ENCODE results near the gene PHKG2.

DNA sequence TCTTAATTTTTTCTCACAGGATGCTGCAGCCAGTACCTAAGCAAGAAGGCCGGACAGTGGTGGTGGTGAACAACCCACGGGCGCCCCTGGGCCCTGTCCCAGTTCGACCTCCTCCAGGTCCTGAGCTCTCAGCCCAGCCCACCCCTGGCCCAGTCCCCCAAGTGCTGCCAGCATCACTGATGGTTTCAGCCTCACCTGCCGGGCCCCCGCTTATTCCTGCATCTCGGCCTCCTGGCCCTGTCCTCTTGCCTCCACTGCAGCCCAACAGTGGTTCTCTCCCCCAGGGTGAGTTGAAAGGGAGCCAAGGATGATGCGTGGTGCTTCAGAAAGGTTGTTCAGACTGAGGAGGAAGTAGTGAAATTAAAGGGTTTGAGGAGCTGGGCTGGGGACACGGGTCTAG is 27.5 kb upstream of the PHKG2 start:
- TF ChIP-seq, protein P1, sequence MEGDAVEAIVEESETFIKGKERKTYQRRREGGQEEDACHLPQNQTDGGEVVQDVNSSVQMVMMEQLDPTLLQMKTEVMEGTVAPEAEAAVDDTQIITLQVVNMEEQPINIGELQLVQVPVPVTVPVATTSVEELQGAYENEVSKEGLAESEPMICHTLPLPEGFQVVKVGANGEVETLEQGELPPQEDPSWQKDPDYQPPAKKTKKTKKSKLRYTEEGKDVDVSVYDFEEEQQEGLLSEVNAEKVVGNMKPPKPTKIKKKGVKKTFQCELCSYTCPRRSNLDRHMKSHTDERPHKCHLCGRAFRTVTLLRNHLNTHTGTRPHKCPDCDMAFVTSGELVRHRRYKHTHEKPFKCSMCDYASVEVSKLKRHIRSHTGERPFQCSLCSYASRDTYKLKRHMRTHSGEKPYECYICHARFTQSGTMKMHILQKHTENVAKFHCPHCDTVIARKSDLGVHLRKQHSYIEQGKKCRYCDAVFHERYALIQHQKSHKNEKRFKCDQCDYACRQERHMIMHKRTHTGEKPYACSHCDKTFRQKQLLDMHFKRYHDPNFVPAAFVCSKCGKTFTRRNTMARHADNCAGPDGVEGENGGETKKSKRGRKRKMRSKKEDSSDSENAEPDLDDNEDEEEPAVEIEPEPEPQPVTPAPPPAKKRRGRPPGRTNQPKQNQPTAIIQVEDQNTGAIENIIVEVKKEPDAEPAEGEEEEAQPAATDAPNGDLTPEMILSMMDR (IDR thresholded peaks at IDR 0.05) = no peak
- TF ChIP-seq EP300 (IDR thresholded peaks at IDR 0.05) = no peak
